ENCODE results near the gene CAPS.
"Not testable (repeated sequence)": the region's sequence is repeated elsewhere in the genome, so short reads cannot be mapped to it uniquely, and the experiment has no call there.

CAPS gene

DNA sequence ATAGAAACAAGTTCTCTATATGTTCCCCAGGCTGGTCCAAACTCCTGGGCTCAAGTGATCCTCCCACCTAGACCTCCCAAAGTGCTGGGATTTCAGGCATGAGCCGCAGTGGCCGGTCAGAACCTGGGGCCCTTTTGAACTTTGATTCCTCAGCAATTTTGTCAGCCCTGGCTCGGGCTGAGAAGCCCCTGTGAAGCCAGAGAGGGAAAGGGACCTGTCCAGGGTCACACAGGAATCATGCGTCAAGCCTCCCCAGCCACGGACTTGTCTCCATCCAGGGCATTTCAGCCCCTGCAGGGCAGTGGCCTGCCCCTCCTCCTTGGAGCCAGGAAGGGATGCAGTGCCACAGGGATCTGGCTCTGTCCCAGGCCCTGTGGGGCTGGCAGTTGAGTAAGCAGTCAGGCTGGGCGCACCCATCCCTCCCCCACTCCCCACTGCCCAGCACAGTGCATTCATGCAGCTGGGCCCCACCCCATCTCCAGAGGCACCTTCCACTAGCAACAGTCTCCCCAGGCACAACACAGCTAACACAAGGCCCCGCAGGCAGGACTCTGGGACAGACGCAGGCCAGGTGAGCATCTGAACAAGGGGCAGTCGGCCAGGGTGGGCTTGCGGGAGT lies at the start of gene CAPS:
CAPS (plus strand) TSS at position 516 of the 619 bp plus-strand sequence. CDS start 153 bp downstream, outside the sequence.
- no peak for DNase-seq (ENCODE audit: low read depth, low spot score)

DNA sequence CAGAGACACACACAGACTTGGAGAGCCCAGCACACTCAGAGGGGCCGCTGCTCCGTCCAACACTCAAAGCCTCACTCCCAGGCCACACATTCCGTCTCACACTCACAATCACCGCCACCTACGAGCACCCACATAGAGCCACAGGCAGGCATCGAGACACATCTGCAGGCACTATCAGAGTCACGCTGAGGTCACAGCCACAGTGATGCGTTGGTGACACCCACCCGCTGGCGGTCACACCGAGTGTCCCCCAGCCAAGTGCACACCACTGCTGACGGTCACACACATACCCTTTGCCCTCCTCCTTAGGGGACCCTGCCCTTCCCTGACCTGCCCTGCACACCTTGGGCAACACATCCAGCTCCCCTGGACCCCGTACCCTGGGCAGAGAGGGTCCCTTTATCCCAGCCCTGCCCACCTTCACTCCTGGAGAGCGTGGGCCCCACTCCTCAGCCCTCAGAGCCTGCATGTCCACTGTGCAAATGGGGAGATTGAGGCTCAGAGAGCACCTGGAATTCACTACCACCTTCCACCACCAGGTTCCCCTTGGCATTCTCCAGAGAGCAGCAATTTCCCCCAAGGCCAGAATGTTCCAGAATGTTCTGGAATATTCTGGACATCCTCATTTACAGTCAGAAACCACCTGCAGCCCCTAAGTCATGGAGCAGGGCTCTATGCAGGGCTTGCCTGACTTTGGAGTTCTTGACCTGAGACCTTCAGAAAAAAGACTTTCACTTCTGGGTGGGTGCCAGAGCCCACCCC lies 49.1 kb upstream of the CAPS start:
- no peak for DNase-seq (ENCODE audit: low read depth, low spot score)

DNA sequence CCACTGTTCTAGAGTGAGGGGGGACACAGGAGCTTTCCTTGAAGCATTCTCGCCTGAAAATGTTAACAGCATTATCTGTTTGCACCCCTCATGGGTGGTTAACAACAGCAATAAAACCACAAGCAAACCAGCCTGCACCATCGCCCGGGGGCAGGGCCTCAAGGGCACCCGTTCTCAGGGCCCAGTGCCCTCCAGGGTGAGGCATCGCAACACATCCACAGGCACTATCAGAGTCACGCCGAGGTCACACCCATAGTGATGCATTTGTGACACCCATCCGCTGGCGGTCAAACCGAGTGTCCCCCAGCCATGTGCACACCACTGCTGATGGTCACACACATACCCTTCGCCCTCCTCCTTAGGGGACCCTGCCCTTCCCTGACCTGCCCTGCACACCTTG lies 48.3 kb upstream of the CAPS start:
- no peak for DNase-seq (ENCODE audit: low read depth, low spot score)

DNA sequence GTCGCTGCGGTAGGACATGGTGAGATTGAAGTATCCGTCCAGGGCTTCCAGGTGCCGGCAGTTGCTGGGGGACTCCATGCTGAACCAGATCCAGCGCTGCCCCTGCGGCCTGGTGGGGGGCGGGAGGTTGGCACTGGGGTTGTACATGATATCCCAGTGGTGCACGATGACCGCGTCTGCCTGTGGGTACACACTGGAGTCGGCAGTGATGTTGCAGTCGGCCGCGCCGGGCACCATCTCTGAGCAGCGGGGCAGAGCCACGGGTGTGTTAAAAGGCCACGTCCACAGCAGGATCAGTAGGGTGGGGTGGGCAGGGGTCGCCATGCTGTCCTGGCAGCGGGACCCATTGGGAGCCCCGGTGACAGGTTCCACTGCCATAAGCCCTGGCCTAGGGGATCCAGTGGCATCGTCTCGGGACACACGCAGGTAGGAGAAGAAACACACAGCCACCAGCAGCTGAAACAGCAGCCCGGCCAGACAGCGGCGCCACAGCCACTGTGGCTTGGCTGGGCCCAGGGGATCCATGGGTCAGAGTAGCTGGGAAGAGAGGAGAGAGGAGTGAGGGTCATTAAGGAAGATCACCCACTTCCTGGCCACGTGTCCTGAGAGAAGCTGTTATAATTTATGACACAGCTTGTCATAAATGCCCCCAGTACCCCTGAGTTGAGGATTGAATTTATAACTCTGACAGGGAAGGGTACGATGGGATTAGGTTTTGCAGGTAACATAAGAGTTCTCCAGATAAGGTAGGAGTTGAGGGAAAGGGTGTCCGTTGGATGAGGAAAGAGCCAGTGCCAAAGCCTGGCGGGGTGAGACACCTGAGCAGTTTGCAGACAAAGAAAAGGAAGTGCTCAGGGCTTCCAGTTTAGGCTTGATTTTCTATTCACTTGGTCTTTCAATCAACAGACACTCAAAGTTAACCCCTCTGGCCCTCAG lies 46.6 kb upstream of the CAPS start:
- no peak for DNase-seq (ENCODE audit: low read depth, low spot score)

DNA sequence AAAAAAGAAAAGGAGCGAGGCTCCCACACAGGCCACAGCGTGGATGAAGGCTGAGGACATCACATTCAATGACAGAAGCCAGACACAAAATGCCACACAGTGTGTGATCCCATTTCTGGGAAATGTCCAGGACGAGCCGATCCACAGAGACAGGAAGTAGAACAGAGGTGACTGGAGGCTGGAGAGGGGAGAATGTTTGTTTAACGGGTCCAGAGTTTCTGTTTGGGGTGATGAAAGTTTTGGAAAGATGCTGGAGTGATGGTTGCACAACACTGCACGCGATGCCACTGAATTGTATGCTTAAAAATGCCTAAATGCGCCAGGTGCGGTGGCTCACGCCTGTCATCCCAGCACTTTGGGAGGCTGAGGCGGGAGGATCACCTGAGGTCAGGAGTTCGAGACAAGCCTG lies 43.1 kb upstream of the CAPS start:
- no peak for DNase-seq (ENCODE audit: low read depth, low spot score)

DNA sequence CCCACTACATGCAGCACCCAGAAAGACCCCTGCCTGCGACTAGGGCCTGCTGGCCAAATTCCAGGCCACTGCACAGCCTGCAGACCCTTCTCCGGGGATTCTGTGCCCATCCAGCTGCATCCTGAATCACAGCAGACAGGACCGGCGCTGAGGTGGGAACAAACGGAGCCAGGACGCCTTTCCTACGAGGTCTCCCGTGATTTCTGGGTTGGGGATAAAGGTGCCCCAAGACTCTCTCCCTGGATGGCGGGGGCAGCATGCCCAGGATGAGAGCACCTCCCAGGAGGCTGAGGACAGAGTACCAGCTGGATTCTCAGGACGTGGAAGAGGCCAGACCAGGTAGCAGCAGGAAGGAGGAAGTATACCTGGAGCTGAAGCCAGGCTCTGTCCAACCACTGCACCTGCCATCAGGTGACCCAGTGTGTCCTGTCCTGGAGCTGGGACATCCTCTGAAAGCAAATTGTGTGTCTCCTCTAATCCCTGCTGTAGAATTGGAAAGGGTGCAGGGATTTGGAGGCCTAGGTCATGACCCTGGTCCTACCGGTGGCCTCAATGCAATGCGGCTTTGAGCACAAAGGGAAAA lies 40.3 kb upstream of the CAPS start:
- DNase-seq (ENCODE audit: low read depth, low spot score): no peak

DNA sequence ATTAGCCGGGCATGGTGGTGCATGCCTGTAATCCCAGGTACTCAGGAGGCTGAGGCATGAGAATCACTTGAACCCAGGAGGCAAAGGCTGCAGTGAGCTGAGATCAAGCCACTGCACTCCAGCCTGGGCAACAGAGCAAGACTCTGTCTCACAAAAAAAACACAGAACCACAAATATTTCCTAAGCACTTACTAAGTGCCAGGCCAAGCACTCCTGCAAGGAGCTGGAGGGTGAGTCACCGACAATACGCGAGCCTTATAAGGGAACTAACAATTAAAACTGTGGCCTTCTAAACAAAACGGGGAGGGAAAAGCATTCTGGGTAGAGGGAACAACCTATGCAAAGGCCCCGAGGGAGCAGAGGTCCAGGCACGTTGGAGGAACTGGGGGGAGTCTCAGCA lies 39.6 kb upstream of the CAPS start:
- DNase-seq (ENCODE audit: low read depth, low spot score): not testable (repeated sequence)

DNA sequence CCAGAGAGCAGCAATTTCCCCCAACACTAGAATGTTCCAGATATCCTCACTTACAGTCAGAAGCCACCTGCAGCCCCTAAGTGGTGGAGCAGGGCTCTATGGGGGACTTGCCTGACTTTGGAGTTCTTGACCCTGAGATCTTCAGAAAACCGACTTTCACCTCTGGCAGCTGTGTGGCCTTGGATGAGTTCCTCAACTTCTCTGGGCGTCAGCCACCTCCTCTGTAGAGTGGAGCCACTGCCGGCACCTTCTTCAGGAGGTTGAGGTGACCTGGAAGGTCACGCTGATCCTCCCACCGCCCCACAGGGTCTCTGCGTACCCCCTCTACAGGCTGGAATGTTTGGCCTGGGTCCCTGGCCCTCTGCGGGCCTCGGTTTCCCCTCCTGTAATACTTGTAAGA lies 36.6 kb upstream of the CAPS start:
- no peak for DNase-seq (ENCODE audit: low read depth, low spot score)

DNA sequence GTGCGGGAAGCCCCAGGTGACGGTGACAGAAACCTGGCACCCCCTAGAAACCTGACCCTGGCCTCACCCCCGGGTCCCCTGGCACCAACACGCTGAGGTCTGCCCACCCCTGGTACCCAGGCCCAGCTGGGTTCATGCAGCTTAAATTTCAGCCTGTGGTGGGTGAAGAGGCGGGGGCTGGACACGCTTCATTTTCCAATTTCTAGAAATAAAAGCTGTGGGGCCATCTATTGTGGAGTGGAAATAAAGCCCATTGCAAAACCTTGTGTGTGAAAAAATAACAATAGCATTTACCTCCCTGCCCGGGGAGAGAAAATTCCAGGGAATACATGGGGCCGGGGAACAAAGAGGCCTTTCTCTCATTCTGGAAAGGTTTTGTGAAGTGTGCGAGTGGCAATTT lies 36.2 kb upstream of the CAPS start:
- DNase-seq (ENCODE audit: low read depth, low spot score): no peak

DNA sequence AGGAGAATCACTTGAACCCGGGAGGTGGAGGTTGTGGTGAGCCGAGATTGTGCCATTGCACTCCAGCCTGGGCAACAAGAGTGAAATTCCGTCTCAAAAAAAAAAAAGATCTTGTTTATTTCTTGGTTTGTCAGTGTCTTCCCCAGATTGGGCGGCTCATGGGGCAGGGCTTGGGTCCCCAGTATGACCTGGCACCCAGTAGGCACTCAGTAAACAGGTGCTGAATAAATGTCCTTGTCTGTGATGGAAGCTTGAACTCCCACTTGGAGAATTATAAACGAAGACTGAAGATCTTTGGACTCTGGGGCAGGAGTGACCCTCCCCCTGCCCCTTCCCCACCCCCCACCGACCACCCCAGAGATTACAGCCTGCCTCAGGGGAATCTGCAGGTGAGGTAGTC lies 33.9 kb upstream of the CAPS start:
- DNase-seq (ENCODE audit: low read depth, low spot score): no peak

DNA sequence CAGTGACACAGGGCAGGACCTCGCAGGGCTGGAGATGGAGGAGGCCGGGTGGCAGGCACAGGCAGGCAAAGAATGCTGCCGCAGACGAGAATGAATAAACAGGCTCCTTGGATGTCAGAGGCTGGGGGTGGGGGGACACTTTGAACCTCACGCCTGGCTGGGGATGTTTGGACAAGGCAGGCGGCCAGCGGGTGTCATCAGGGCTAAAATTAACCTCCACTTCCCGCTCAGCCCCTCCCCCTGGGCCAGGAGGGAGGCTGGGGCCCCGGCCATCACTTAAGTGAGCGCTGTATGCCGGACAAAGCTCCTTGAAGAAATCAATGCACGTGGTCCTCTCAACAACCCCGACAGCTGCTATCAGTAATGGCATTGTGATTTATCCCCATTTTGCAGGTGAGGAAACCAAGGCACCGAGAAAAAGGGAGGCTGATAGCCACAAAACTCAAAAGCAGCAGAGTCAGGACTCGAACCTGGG lies 33.4 kb upstream of the CAPS start:
- DNase-seq (ENCODE audit: low read depth, low spot score): peak; percentile 72

DNA sequence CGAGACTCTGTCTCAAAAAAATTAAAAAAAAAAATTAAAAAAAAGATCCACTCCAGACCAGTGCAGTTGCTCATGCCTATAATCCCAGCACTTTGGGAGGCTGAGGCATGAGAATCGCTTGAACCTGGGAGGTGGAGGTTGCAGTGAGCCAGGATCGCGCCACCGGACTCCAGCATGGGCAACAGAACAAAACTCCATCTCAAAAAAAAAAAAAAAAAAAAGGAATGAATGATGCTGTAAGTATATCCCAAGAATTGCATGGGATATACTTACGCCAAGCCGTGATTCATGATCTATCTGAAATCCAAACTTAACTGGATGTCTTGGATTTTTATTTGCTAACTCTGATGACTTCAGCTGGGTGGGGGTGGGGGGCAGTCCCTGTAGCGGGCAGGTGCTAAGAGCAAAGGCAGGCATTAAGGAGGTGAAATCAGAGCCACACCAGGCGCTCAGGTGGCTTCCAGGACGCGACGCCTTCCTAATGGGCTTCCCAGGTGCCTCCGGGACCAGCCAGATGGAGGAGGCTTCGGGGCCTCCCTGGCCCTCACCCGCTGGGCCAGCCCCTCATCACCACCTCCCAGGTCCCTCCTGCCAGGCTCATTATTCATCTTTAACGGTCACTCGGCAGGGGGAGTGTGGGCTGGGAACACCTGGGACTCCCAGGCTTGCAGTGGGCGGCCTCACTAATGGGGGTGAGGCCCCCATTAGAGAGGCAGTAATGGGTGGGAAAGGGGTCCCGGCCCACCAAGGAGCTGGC lies 32.3 kb upstream of the CAPS start:
- no peak for DNase-seq (ENCODE audit: low read depth, low spot score)

DNA sequence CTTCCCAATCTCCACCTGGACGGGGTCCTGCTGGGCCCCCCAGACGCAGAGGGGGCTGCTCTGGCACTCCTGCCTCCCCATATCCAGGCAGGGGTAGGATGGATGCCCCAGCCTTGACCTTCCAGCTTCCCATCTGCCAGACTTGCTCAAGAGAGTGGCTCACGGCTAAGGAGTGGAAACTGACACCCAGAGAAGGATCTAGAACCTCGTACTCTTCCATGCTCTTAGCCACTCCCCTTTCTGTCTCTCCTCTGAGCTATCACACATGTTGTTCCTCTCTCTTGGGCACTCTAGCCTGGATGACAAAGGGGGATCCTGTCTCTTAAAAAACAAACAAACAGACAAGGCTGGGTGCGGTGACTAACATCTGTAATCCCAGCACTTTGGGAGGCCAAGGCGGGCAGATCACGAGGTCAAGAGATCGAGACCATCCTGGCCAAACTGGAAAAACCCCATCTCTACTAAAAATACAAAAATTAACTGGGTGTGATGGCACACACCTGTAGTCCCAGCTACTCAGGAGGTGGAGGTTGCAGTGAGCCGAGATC lies 31.6 kb upstream of the CAPS start:
- no peak for DNase-seq (ENCODE audit: low read depth, low spot score)

DNA sequence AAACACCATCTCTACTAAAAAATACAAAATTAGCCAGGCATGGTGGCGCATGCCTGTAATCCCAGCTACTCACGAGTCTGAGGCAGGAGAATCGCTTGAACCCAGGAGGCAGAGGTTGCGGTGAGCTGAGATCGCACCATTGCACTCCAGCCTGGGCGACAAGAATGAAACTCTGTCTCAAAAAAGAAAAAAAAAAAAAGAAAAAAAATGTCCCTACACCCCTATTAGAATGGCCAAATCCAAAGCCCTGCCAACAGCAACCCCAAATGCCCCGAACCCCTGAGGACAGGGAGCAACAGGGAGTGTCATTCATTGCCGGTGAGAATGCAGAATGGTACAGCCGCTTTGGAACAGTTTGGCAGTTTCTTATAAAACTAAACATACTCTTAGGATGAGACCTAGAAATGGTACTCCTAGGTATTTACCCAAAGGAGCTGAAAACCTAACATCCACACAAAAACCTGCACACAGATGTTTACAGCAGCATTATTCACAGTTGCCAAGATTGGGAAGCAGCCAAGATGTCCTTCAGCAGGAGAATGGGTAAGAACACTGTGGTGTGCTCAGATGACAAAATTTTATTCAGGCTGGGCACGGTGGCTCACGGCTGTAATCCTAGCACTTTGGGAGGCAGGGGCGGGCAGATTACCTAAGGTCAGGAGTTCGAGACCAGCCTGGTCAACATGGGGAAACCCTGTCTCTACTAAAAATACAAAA lies 30.7 kb upstream of the CAPS start:
- DNase-seq (ENCODE audit: low read depth, low spot score): not testable (repeated sequence)

DNA sequence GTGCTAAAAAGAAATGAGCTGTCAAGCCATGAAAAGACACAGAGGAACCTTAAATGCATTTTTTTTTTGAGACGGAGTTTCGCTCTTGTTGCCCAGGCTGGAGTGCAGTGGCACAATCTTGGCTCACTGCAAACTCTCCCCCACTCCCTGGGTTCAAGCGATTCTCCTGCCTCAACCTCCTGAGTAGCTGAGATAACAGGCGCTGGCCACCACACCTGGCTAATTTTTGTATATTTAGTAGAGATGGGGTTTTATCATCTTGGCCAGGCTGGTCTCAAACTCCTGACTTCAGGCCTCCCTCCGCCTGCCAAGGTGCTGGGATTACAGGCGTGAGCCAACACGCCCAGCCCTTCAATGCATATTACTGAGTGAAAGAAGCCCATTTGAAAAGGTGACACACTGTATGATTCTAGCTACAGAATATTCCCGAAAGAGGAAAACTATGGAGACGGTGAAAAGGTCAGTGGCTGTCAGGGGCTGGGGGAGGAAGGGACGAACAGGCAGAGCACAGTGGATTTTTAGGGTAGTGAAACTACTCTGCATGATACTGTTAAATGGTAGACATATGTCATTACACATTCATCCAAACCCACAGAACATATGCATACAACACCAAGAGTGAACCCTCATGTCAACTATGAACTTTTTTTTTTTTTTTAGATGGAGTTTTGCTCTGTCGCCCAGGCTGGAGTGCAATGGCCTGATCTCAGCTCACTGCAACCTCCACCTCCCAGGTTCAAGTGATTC lies 29.8 kb upstream of the CAPS start:
- DNase-seq (ENCODE audit: low read depth, low spot score): not testable (repeated sequence)

DNA sequence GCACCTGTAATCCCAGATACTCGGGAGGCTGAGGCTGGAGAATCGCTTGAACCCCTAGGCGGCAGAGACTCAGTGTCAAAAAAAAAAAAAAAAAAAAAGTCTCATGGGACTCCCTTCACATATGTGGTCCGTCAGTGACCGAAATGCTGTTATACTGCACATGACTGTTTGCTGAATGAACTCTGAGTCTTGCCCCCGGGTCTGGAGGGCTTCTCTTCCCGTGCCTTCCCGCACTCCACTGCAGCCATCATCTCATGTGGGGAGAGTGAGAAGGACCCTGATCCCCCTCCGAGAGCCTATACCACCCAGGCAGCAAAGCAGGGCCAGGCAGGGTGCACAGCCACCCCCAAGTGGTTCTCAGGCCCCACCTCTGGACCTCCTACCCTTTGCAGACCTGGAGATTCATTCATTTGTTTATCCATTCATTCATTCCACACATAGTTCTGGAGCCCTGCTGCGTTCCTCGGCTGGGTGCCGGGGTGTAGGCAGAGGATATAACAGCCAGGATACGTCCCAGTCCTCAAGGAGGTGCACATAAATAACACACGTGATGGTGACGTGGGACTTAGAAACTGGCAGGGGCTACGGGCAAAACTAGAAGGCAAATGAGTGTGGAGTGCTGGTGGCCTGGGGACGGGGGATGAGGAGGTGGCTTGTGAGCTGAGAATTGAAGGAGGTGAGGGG lies 24.6 kb upstream of the CAPS start:
- peak; percentile 52 for DNase-seq (ENCODE audit: low read depth, low spot score)

DNA sequence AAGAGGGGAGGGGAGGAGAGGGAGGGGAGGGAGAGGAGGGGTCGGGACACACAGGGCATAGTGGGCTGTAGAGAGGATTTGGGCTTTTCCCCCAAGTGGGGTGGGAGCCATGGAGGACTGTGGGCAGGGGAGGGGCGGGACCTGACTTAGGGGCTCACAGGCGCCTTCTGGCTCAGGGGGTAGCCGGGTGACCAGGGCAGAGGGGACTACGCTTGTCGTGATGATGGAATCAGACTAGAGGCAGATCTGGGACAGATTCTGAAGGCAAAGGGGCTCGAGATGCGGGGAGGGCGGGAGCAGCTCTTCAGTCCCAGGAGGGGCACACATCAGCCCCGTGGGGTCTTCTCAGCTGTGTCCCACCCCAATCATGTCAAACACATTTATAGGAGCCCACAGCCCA lies 24.0 kb upstream of the CAPS start:
- no peak for DNase-seq (ENCODE audit: low read depth, low spot score)

DNA sequence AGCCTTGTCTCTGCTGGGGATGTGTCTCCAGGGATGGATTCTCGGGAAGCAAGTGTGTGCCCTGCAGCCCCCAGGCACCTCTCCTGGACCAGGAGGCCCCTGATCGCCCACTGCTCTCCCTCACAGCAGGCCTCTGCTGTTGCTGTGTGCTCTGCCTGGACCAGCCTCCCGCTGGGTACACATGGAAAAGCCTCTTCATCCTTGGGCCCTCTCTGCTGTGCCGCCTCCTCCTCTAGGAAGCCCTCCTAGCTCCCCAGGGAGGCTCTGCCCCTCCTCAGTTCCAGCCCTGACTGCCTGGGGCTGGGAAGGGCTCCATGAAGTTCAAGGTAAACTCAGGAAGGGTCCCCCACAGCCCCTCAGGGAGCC lies 22.5 kb upstream of the CAPS start:
- DNase-seq (ENCODE audit: low read depth, low spot score): no peak
